Activated effector memory CD4-positive, alpha-beta T cell treated with Interleukin-2 at 50 U/mL for 16 hours (primary cell): ENCODE measurements around the gene SRBD1.

Experiments used
- DNase-seq: peaks from one replicate; pipeline ENCODE4 v3.0.0-alpha.2; 2020

Gene SRBD1

DNA sequence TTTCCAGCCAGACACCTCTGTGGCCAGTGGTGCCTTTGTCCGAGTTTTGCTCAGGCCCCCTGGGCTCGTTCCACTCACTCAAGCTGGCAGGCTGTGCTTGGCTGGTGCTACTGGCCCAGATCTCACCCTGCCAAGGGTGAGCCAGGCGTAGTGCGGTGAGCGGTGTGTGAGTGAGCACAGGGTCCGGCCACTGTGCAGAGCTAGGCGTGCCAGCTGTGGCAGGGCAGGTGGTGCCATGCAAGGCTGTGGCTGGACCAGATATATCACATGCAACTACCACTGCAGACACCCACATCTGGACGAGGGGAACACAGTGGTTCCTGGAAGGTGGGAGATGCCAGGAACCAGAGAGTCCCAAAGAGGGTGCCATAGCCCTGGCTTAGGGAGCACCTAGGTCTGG lies 70.1 kb downstream of the SRBD1 start:
- no peak for DNase-seq

DNA sequence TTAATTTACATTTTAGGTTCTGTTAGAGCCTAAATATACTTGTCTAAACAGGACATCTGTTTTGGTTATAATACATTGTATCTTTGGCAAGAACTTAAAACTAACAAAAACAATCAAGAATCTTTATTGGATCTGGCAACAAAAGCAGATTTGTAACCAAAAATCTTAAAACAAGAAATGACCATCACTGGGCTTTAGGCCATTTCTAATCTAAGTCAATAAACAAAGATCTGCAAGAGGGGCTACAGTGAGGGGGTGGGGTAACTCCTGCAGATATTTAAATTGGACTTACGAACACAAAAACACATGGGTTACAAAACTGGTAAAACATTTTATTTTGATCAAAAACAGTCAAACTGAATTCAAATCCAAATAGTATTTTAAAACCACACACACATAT lies 77.3 kb downstream of the SRBD1 start:
- no peak for DNase-seq

DNA sequence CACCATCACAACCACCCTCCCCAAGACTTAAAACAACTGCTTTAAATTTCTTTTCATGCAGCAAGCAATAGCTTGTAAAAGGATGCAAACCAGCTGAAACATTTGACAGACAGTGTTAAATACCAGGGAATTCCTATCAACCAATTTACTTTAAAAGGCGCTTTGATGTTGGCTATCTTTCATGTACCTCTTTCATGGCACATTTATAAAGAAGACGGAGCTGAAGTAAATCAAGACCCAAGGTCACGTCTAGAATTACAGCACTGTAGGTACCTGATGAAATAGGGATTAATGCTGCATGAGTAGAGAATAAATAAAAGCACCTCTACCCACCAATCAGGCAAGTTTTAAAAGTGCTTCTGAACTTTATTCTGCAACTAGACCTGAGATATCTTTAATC lies 78.9 kb downstream of the SRBD1 start:
- no peak for DNase-seq

DNA sequence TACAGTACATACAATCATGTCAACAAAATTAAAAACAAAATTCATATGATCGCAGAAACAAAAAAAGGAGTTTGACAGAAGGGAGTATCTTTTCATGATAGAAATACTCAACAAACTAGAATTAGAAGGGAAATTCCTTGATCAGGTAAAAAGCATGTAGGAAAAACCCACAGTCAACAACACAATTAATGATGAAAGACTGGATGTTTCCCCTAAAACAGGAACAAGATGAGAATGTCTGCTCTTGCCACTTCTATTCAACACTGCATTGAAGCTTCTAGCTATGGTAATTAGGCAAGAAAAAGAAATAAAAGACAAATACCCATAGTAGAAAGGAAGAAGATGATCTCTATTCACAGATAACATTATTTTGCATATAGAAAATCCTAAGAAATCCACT lies 87.1 kb downstream of the SRBD1 start:
- DNase-seq: no peak

DNA sequence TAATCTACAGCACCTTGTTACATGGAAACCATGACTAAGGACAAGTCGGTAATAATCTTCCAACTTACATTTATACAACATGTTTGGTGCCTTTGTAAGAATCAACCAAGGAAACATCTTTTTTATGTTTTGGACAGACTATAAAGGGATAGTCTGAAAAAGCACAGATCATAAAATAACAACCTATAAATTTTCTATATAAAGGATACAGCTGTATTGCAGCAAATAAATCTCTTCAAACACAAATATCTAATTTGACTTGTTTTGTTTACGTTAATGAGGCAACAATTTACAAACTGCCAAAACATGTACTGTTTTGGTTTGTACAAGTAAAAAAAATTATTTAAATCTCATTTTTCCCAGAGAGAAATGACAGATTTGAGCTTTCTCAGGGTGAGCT lies 92.5 kb downstream of the SRBD1 start:
- DNase-seq: no peak

DNA sequence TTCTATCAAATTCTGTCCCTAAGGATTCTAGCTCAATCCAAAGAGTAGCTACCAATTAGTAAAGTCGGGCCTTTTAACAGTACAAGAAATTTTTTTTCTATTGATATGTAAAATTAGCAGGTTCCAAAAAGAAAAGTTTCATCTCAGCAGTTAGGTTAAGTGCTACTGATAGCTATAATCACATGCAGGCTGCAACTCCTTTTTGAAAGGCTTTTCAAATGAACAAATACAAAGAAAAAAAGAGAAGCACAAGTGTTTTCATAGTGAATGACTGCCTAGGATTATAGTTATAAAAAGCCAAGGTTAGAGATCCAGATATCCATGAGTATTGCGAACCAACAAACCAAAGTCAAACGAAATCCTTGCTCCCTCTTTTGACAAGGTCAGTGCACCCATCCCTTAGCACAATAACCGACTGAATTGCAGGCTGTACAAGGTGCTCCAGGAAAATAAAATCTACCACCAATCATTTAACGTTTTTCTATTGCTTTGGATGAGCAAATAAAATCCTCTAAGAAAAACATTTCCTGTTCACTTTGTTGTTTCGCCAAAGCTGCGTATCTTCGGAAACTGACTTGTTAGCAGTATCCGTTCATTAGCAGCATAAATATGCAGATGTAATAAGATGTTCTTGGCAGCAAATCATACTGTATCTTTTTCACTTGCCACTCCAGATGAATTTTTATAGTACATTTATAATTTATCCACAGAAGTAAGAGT lies 100.2 kb downstream of the SRBD1 start:
- DNase-seq: no peak

DNA sequence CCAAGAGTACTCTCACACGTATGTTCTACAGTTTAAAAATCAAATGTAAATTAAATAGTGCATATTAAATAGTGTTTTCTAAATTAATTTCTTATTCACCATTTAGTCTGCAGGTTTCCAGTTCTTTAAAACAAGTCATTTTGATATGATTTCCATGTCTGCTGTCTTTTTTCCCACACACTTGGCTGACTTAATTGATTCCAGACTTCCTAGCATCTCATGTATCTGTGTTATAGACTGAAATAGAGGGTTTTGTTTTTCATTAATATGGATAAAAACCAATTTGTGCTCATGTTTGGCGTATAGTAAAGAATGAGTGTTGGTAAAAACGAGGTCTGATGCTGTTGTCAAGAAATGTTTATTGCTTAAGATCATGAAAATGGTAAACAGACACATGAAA lies 104.3 kb downstream of the SRBD1 start:
- no peak for DNase-seq

DNA sequence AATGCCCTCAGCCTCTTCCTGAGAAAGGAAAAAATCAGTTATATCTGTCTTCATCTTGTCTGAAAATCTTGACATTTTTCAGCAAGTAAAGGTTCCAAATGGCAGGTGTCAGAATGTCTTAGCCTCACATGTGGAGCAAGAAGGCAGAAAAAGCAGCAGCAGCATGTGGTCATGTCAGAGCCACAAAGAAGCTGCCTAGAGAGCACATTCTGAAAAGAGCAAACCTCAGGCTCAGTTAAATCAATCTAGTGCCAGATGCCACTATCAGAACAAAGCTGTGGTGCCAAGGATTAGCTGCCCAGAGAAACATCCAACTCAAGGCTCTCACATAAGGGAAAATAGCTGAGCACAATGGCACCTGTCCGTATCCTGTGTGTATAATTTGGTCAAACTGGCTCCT lies 105.9 kb downstream of the SRBD1 start:
- DNase-seq: no peak

DNA sequence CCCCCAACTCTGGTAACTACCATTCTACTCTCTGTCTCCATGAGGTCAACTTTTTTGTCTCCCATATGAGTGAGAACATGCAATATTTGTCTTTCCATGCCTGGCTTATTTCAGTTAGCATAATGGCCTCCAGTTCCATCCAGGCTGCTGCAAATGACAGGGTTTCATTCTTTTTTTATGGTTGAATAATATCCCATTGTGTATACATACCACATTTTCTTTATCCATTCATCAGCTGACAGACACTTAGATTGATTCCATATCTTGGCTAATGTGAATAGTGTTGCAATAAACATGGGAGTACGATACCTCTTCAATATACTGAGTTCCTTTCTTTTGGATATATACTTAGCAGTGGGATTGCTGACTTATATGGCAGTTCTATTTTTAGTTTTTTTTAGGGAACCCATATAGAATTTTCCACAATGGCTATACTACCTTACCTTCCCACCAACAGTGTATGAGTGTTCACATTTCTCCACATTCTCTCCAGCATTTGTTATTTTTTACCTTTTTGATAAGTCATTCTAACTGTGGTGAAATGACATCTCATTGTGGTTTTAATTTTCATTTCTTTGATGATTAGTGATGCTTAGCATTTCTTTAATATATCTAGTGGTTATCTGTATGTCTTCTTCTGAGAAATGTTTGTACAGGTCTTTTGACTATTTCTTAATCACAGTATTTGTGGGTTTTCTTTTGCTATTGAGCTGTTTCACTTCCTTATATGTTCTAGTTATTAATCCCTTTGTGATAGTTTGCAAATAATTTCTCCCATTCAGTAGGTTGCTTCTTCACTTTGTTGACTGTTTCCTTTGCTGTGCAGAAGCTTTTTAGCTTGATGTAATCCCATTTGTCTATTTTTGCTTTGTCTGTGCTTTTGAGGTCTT lies 112.2 kb downstream of the SRBD1 start:
- DNase-seq: no peak

DNA sequence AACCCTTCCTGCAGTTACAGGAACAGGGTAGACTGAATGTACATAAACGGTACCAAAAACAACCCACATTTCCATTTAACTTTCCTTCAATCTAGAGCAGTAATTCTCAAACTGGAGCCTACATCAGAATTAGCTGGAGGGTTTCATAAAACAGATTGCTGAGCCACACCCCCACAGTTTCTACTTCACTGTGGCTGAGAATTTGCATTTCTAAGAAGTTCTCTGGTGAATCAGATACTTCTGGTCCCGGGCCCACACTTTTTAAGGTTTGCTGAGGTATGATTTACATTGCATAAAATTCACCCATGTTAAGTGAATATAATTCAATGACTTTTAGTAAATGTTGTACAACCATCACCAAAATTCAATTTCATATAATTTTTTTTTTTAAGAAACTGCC lies 113.7 kb downstream of the SRBD1 start:
- DNase-seq: no peak

DNA sequence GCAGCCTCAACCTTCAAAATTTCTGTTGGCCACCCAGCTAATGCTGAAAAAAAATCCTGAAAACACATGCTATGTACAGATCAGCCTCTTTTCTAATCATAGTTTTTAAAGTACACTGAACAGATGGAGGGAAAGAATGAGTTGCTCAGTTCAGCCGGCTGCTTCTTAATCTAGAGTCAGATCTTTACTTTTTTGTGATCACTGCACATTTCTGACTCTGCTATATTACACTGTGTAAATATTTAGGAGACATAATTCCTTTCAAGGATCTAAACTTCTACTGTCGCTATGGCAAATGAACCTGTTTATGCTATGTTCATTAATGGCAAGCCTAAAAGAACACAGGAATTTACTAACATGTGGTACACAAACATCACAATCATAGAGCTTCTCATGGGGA lies 114.2 kb downstream of the SRBD1 start:
- no peak for DNase-seq

DNA sequence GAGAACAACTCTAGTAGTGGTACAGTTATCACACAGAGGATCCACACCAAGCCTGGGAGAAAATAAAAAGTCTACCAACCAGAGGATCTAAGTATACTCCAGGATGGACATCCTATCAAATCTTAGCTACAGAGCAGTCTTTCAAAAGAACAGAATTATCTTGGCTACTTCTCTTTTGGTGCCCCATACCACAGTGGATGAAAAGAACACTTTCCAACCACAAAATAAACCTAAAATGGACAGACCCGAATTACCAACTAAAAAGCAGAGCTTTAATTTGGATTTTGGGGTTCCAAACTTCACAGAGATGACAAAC lies 116.1 kb downstream of the SRBD1 start:
- DNase-seq: no peak

DNA sequence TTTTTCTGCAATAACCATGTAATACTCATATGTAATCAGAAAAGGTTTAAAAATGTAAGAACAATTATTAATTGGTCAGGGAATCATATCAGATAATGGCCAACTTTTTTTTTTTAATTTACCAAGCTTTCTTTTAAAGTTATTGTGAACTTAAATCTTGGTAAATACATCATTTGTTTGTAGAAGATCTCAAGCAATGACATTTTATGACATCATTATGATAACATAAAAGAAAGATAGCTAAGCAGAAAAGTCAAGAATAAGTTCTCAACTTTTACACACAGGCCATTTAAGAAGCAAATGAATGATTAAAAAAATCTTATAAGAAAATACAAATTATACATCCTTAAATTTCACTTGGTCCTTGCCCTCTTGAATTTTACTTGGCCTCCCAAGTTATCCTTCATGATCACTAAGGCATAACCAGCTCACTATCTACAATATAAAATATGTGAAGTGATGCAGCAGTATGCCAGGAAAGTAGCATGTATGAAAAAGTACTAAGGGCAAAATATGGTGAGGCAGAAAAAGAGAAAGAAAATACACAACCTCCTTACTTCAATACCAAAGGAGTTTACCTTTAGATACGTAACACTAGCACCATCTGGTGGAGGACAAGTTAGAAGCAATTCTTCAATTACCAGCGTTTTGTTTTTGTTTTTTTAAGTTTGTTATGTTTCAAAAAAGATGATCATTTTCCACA lies 116.6 kb downstream of the SRBD1 start:
- DNase-seq: no peak

DNA sequence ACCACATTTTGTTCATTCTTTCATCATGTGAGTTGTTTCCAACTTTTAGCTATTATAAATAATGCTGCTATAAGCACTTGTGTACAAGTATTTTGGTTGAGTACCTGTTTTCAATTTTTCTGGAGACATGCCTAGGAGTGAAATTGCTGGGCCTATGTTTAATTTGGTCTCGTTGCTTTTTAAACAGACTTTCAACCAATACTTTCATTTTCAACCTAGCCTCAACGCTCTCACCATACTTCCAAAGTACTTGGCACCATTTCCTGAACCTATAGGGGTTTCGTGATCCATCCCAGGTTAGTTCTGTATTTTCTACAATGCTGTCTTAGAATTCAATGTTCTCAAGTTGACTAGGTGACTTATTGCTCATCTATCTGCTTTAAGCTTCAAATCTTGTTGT lies 126.1 kb downstream of the SRBD1 start:
- DNase-seq: no peak

DNA sequence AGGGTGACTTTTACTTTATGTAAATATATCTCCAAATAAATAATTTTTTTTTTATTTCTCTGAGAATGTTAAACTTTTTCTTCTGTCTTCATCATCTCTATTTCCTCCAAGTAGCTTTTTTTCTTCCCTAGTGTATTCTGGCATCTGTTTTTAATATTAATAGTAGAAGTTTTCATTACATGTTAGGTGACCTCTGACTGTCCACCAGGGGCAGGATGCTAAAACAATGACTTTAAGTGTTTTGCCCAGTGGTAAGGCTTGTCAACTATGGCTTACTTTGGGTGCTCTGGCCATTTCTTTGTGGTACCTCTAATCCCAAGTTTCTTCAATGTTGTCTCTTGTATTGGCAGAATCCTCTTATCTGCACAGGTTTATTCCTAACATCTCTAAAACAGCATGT lies 127.1 kb downstream of the SRBD1 start:
- no peak for DNase-seq

DNA sequence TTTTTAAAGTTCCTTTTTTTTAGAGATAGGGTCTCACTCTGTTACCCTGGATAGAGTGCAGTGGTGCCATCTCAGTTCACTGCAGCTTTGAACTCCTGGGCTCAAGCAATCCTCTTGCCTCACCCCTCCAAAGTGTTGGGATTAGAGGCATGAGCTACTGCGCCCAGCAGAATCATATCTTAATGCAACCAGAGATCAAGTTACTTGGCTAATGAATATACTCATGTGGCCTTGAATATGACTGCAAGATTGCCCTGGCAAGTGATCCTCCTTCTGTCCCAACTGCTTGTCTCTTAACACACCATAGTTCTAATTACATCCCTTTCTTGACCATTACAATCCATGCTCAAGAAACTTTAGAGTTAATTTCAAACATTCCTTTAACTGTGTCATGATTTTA lies 133.5 kb downstream of the SRBD1 start:
- DNase-seq: no peak

DNA sequence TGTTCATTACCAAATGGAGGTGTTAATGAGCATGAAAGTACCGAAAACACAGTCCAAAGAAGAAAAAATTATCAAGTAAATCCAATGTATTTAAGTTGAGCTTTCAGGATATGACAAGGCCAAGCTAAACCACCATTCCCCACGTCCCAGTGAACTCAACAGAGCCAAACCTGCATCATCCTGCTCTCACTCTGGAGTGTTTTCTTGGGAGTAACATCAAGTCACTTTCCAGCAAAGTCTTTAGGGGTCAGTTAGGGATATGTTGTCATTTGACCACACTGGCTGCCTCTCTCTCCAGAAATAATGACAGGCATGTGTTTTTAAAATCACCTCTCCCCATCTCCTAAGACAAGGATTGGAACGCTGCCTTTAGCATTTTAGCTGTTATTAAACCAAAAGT lies 140.5 kb downstream of the SRBD1 start:
- DNase-seq: no peak

DNA sequence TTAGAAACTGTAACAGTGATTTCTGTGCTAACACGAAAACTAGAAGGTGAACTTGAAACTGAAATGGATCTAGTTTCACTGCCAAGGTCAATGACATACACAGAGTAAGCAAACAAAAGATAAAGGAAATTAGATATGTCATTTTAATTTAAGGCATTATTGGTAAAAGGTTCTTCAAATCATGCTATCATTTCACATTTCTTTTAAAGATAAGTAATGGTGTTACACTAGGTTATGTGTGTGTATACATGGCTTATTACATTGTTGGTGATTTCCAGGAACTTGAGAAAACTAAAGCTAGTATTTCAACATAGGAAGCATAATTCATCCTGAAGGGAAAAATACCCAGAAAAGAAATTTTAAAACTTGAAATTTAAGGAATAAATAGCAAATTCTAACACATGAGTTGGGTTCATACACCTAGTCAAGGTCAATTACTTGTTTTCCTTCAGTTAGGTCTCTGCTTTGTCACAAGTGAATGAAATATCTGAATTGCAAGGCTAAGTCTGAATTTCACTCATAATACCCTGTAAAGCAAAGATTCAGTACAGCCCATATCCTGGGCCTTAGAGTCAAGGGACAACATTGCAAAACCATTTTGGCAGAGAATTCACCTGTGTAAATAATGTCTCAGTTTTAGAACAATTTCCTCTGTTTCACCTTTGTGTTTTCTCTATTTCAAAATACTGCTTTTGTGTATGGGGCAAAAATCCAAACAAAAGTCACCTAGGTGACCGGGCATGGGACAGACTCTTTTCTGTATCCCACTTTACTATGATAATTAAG lies 141.6 kb downstream of the SRBD1 start:
- no peak for DNase-seq

DNA sequence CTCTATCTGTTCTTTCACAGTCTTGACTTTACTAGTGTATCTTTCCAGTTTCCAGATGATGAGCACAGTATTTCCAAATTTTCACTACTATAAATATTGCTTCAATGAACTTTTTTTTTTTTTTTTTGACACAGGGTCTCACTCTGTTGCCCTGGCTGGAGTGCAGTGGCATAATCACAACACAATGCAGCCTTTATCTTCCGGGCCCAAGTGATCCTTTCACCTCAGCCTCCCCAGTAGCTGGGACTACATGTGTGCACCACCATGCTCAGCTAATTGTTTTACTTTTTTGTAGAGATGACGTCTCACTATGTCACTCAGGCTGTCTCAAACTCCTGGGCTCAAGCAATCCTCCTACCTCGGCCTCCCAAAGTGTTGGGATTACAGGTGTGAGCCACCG lies 142.8 kb downstream of the SRBD1 start:
- DNase-seq: no peak

DNA sequence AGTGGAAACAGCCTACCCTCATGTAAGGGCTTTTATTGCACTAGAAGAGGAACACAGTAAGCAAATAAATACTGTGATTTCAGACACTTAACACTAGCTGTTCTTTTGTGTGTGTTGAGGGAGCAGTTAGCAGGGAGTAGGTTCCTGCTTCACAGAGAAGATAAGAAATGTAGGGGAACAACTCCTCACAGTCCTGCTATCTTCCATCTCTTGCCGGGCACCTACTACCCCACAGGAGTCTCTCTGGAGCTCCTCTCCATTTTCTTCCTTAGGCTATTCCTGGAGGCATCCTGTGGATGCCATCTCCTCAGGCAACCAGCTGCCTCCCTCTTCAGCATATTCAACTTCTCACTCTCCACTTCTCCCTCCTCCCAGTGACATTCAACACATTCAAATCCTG lies 145.0 kb downstream of the SRBD1 start:
- DNase-seq: no peak

DNA sequence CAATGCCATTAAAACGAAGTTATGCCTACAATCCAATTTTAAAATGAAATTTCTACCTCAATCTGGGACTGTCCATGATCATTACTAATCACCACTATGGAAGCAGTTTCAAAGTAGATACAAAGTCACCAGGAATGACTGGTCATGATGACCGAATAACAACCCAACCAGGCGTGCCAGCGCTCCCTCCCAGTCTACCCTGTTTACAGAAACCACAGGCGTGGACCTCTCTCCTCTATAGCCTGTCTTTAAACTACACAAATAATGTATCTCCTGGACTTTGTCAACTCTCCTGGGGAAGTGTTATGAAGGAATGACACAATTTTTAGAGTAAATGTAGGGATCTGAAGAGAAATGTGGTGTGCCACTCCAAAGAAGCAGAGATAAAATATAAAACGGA lies 150.2 kb downstream of the SRBD1 start:
- DNase-seq: no peak

DNA sequence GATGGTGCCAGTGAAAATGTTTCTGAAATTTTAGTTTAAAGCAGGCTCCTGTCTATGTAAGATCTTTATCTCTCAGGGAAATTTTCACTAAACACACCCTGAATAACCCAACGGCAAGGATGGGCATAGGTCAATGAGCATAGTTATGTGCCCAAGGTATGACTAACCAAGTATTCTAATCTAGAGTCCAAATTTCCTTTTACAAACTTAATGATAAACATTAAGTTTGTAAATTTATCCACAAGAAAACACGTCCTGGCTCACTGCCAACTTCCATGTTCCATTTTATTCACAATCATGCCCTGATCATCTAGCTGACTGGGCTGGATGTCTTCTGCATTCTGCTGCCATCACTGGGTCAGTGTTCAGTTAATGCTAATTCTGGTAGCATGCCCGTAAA lies 151.2 kb downstream of the SRBD1 start:
- no peak for DNase-seq

DNA sequence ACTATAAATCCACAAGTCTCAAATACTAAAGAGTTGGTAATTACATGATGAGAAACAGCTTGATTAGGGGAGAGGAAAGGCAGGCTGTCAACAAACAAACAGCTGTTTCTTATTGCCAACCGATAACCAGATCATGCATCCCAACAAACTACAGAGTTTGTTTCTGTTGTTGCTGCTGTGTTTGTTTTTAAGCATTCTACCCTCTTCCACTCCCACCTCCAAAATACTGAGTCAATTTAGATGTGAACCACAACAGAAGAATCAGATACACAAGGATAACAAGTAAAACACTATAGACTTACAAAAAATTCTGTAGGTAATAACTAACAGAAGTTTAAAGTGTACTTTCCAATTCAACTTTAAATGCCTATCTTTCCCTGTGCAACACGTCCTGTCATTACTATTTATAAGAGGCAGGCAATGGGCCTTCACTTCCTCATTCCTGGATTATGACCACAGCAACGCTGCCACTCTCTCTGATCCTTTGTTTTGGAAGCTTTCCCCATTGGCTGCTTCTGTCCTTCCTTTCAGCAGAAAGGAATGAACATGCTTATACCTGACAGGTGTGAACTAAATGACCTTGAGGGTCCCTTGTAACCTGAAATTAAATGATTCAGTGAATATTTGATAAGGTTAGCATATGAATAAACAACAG lies 152.0 kb downstream of the SRBD1 start:
- no peak for DNase-seq
